ENCODE results near the gene VSIG2. TPM values are rescaled to one million over a fixed set of nuclear protein-coding genes. Genes with fewer than 3 reads are reported as not detected.

Gene VSIG2
- total and polyA plus RNA-seq, 2 experiments from 2014 or later = not detected

GRCh38 chr11:124717421-124717785, 34.7 kb downstream of the VSIG2 start (continued):
- no peak for TF ChIP-seq STAT1 (IDR thresholded peaks at IDR 0.05; ENCODE audit: unreplicated experiment)
- no peak for TF ChIP-seq NANOG (IDR thresholded peaks at IDR 0.05; ENCODE audit: borderline replicate concordance)
- no peak for TF ChIP-seq POLR2AphosphoS5 (IDR thresholded peaks at IDR 0.05; ENCODE audit: low read depth)
- no peak for TF ChIP-seq CREB1 (CRISPR knock-in tag; IDR thresholded peaks at IDR 0.05; ENCODE audit: low read depth)
- no peak for TF ChIP-seq ETS1 (IDR thresholded peaks at IDR 0.05)
- TF ChIP-seq REST (IDR thresholded peaks at IDR 0.05; ENCODE audit: unreplicated experiment) = no peak

GRCh38 chr11:124716591-124716990, 35.5 kb downstream of the VSIG2 start:
- H3K79me2 ChIP-seq (replicated peaks; ENCODE audit: insufficient read depth) = no peaks in the 10 kb centered on the region
- H3K27me3 ChIP-seq (ENCODE audit: insufficient read depth) = peaks cover 85% of the 10 kb centered on the region
- no peaks in the 10 kb centered on the region for H3K9me2 ChIP-seq (ENCODE audit: insufficient read depth)
- peaks cover 14% of the 10 kb centered on the region; the same call in 1 of the 2 replicates for H3K4me1 ChIP-seq (ENCODE audit: insufficient read depth)
- no peaks in the 10 kb centered on the region for H3K36me3 ChIP-seq (ENCODE audit: insufficient read depth)
- Mint-ChIP-seq H3K9me3 (no peaks in the 10 kb centered on the region; the same call in 2 of the 3 replicates), H3K27ac (no peak overlapping the region), H3K4me3 (no peak overlapping the region), H3K27me3 (ENCODE audit: insufficient read depth, low read depth, poor library complexity) (peaks cover 59% of the 10 kb centered on the region), H3K4me1 (peaks cover 26% of the 10 kb centered on the region), H3K36me3 (ENCODE audit: low read depth) (no peaks in the 10 kb centered on the region)
- ATAC-seq (no peak), DNase-seq (ENCODE audit: low spot score) (no peak)
- H2AFZ ChIP-seq = no peak overlapping the region
- no peaks in the 10 kb centered on the region; the same call in none of the 2 replicates for H4K20me1 ChIP-seq (replicated peaks; ENCODE audit: insufficient read depth)
- H3K4me2 ChIP-seq = no peak overlapping the region
- no peak overlapping the region for H3K27ac ChIP-seq (ENCODE audit: low read depth)
- H3K4me3 ChIP-seq = no peak overlapping the region
- no peaks in the 10 kb centered on the region for H3F3A ChIP-seq (replicated peaks; ENCODE audit: low read depth)
- TF ChIP-seq ZNF331 (CRISPR knock-in tag; IDR thresholded peaks at IDR 0.05; ENCODE audit: low read depth) (no peak), EZH2 (IDR thresholded peaks at IDR 0.05; ENCODE audit: low read depth, unreplicated experiment) (no peak), CREB1 (CRISPR knock-in tag; IDR thresholded peaks at IDR 0.05; ENCODE audit: low read depth) (no peak), ZNF462 (CRISPR knock-in tag; IDR thresholded peaks at IDR 0.05) (no peak), EZH2phosphoT487 (IDR thresholded peaks at IDR 0.05; ENCODE audit: unreplicated experiment) (no peak), JUNB (IDR thresholded peaks at IDR 0.05; ENCODE audit: unreplicated experiment) (no peak), STAT1 (IDR thresholded peaks at IDR 0.05; ENCODE audit: unreplicated experiment) (no peak), POLR2AphosphoS5 (IDR thresholded peaks at IDR 0.05; ENCODE audit: low read depth) (no peak), ETS1 (IDR thresholded peaks at IDR 0.05) (no peak), ZNF114 (CRISPR knock-in tag; IDR thresholded peaks at IDR 0.05) (no peak)

Data from GM23338 (cell line).